Measurements from ENCODE around the gene PPT1.

Gene PPT1

GRCh38 chr1:40049725-40050124 lies 47.3 kb downstream of the PPT1 start:
- no peak for TF ChIP-seq FOXP2 (optimal IDR thresholded peaks at IDR 0.05; ENCODE audit: borderline replicate concordance, extremely low read depth, extremely low read length, insufficient read depth)
- no peak for TF ChIP-seq REST (IDR thresholded peaks at IDR 0.05; ENCODE audit: insufficient read depth in 1 of 2, low read depth in 2 of 2, low read length in 2 of 2)
- TF ChIP-seq SIN3A (IDR thresholded peaks at IDR 0.05; ENCODE audit: borderline replicate concordance, insufficient read depth, low read length): no peak
- no peak for TF ChIP-seq TAF1 (IDR thresholded peaks at IDR 0.05; ENCODE audit: borderline replicate concordance, insufficient read depth, low read length)
- no peak for TF ChIP-seq POLR2AphosphoS5 (IDR thresholded peaks at IDR 0.05; ENCODE audit: low read depth, low read length)

GRCh38 chr1:40047769-40048168 lies 49.3 kb downstream of the PPT1 start:
- no peak for TF ChIP-seq FOXP2 (optimal IDR thresholded peaks at IDR 0.05; ENCODE audit: borderline replicate concordance, extremely low read depth, extremely low read length, insufficient read depth)

DNA sequence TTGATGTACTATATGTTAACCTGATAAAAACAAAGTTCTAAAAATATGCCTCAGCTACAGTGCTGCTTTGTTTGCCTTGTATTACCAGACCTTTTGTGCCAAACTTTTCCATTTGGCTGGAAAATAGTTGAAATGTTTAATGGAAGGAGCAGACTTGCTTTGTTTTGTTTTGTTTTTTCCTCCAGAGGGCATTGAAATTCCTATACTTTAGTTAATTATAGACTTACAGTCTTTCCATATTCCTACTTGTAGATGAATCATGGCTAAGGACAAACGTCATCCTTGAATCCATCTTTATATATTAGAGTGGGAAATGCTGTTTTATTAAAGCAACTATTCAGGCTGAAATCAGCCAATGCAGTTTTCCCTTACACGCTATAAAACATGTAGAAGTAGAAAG lies 49.8 kb downstream of the PPT1 start:
- TF ChIP-seq SIN3A (IDR thresholded peaks at IDR 0.05; ENCODE audit: borderline replicate concordance, insufficient read depth, low read length) (no peak), TAF1 (IDR thresholded peaks at IDR 0.05; ENCODE audit: borderline replicate concordance, insufficient read depth, low read length) (no peak), REST (IDR thresholded peaks at IDR 0.05; ENCODE audit: insufficient read depth in 1 of 2, low read depth in 2 of 2, low read length in 2 of 2) (no peak), FOXP2 (optimal IDR thresholded peaks at IDR 0.05; ENCODE audit: borderline replicate concordance, extremely low read depth, extremely low read length, insufficient read depth) (no peak), POLR2AphosphoS5 (IDR thresholded peaks at IDR 0.05; ENCODE audit: low read depth, low read length) (no peak)

DNA sequence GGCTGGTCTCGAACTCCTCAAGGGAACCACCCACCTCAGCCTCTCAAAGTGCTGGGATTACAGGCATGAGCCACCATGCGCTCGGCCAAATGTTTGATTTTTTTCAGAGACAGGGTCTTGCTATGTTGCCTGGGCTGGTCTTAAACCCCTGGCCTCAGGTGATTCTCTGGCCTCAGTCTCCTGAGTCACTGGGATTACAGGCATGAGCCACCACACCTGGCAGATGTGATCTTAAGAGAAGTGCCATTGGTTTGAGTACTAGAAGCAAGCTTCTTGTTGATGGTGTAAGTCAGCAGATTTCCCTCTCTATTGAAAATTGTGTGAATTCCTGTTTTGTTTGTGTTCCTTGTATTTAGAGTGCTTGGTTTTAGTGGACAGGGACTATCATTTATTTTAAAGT lies 51.3 kb downstream of the PPT1 start:
- no peak for TF ChIP-seq TAF1 (IDR thresholded peaks at IDR 0.05; ENCODE audit: borderline replicate concordance, insufficient read depth, low read length)
- TF ChIP-seq SIN3A (IDR thresholded peaks at IDR 0.05; ENCODE audit: borderline replicate concordance, insufficient read depth, low read length): no peak
- no peak for TF ChIP-seq FOXP2 (optimal IDR thresholded peaks at IDR 0.05; ENCODE audit: borderline replicate concordance, extremely low read depth, extremely low read length, insufficient read depth)
- no peak for TF ChIP-seq REST (IDR thresholded peaks at IDR 0.05; ENCODE audit: insufficient read depth in 1 of 2, low read depth in 2 of 2, low read length in 2 of 2)
- no peak for TF ChIP-seq POLR2AphosphoS5 (IDR thresholded peaks at IDR 0.05; ENCODE audit: low read depth, low read length)

- TF ChIP-seq SIN3A (IDR thresholded peaks at IDR 0.05; ENCODE audit: borderline replicate concordance, insufficient read depth, low read length) (no peak), REST (IDR thresholded peaks at IDR 0.05; ENCODE audit: insufficient read depth in 1 of 2, low read depth in 2 of 2, low read length in 2 of 2) (no peak), POLR2AphosphoS5 (IDR thresholded peaks at IDR 0.05; ENCODE audit: low read depth, low read length) (no peak), FOXP2 (optimal IDR thresholded peaks at IDR 0.05; ENCODE audit: borderline replicate concordance, extremely low read depth, extremely low read length, insufficient read depth) (no peak), TAF1 (IDR thresholded peaks at IDR 0.05; ENCODE audit: borderline replicate concordance, insufficient read depth, low read length) (no peak)
These were observed 51.9 kb downstream of the PPT1 start for GRCh38 chr1:40045182-40045581.

Measured in PFSK-1 (cell line).